ENCODE data around the gene SYNGR3.

The SYNGR3 gene

GRCh38 chr16:2004795-2005517 lies 15.2 kb downstream of the SYNGR3 start:
- DNase-seq (ENCODE audit: extremely low read depth, insufficient read length) = no peak
- no peak overlapping the region for H3K4me3 ChIP-seq (replicated peaks; ENCODE audit: low read depth, low read length)
- TF ChIP-seq CTCF (IDR thresholded peaks at IDR 0.05; ENCODE audit: insufficient read depth, low read length, poor library complexity, severe bottlenecking) = no peak
- peaks cover 39% of the 10 kb centered on the region for H3K36me3 ChIP-seq (ENCODE audit: control insufficient read depth, insufficient read depth, low read length)
- no peaks in the 10 kb centered on the region for H3K27me3 ChIP-seq (replicated peaks; ENCODE audit: control insufficient read depth, insufficient read depth, low read length)

- H3K4me3 ChIP-seq (replicated peaks; ENCODE audit: low read depth, low read length) = no peak overlapping the region
- peak; percentile 4 for TF ChIP-seq CTCF (IDR thresholded peaks at IDR 0.05; ENCODE audit: insufficient read depth, low read length, poor library complexity, severe bottlenecking)
- no peaks in the 10 kb centered on the region for H3K27me3 ChIP-seq (replicated peaks; ENCODE audit: control insufficient read depth, insufficient read depth, low read length)
- no peak for DNase-seq (ENCODE audit: extremely low read depth, insufficient read length)
- H3K36me3 ChIP-seq (ENCODE audit: control insufficient read depth, insufficient read depth, low read length) = peaks cover 35% of the 10 kb centered on the region
Measured at GRCh38 chr16:2005646-2006045, 15.9 kb downstream of the SYNGR3 start.

- TF ChIP-seq CTCF (IDR thresholded peaks at IDR 0.05; ENCODE audit: insufficient read depth, low read length, poor library complexity, severe bottlenecking) = no peak
- no peaks in the 10 kb centered on the region for H3K27me3 ChIP-seq (replicated peaks; ENCODE audit: control insufficient read depth, insufficient read depth, low read length)
- H3K36me3 ChIP-seq (ENCODE audit: control insufficient read depth, insufficient read depth, low read length) = peaks cover 31% of the 10 kb centered on the region
- no peak for DNase-seq (ENCODE audit: extremely low read depth, insufficient read length)
- H3K4me3 ChIP-seq (replicated peaks; ENCODE audit: low read depth, low read length) = no peak overlapping the region
Measured at GRCh38 chr16:2006317-2006716, 16.5 kb downstream of the SYNGR3 start.

GRCh38 chr16:2007081-2007836 lies 17.5 kb downstream of the SYNGR3 start:
- Histone ChIP-seq H3K4me3 (replicated peaks; ENCODE audit: low read depth, low read length) (peak overlapping the region; percentile 68), H3K27me3 (replicated peaks; ENCODE audit: control insufficient read depth, insufficient read depth, low read length) (no peaks in the 10 kb centered on the region), H3K36me3 (ENCODE audit: control insufficient read depth, insufficient read depth, low read length) (peaks cover 22% of the 10 kb centered on the region)
- no peak for TF ChIP-seq CTCF (IDR thresholded peaks at IDR 0.05; ENCODE audit: insufficient read depth, low read length, poor library complexity, severe bottlenecking)
- DNase-seq (ENCODE audit: extremely low read depth, insufficient read length) = no peak

GRCh38 chr16:2008009-2008526 lies 18.3 kb downstream of the SYNGR3 start:
- Histone ChIP-seq H3K36me3 (ENCODE audit: control insufficient read depth, insufficient read depth, low read length) (peaks cover 13% of the 10 kb centered on the region), H3K27me3 (replicated peaks; ENCODE audit: control insufficient read depth, insufficient read depth, low read length) (no peaks in the 10 kb centered on the region), H3K4me3 (replicated peaks; ENCODE audit: low read depth, low read length) (peak overlapping the region; percentile 68)
- no peak for TF ChIP-seq CTCF (IDR thresholded peaks at IDR 0.05; ENCODE audit: insufficient read depth, low read length, poor library complexity, severe bottlenecking)
- no peak for DNase-seq (ENCODE audit: extremely low read depth, insufficient read length)

Data from GM06990 (cell line).